Fibroblast of the aortic adventitia (primary cell): ENCODE measurements around the gene CALHM4. TPM values are rescaled to one million over a fixed set of nuclear protein-coding genes. Genes with fewer than 3 reads are reported as not detected.
A peak's percentile ranks its signal among the peaks of the same experiment; 100 is the strongest.

Experiments
- DNase-seq: peaks from one replicate; pipeline ENCODE4 v3.0.0-alpha.2; 2010; ENCODE audit warnings: low read depth
- H3K4me3 ChIP-seq: 2 replicates; pipeline ENCODE4 v1.5.1; 2011; ENCODE audit warnings: low read depth, mild to moderate bottlenecking, control low read depth, low read length, moderate library complexity
- total RNA-seq: library from RNA; depleted of rRNA; stranded (reverse); fragments of >200 nt; gene quantifications from 2 replicates; pipeline ENCODE4 v1.2.3, GENCODE V29; 2012; ENCODE audit warnings: low replicate concordance
- TF ChIP-seq, protein P1 (sequence below): IDR thresholded peaks from 2 replicates; pipeline ENCODE4 v1.5.1; 2011; ENCODE audit warnings: mild to moderate bottlenecking, low read length, control low read depth, inconsistent platforms; ENCODE audit not compliant: insufficient read depth

The CALHM4 gene
- total RNA-seq, 1 donor, result not detected

DNA sequence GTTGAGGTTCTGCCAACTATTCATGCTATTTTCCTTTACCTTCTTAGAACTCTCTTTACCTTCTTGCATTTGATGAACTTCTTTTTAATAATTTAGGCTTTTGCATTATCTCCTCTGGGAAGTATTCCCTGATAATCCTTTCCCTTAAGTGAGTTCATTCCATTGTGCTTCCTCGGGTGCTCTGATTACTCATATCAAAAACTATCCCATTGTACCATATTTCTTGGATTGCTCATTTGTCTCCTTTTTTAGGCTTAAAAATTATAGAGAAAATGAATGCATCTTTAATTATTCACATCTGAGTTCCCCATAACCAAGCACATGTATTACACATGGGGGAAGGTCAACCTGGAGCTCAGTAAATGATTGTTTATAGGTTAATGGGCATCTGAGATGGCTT lies 2.5 kb downstream of the CALHM4 start:
- no peak overlapping the region for H3K4me3 ChIP-seq
- peak; percentile 87 for DNase-seq
- TF ChIP-seq, protein P1, sequence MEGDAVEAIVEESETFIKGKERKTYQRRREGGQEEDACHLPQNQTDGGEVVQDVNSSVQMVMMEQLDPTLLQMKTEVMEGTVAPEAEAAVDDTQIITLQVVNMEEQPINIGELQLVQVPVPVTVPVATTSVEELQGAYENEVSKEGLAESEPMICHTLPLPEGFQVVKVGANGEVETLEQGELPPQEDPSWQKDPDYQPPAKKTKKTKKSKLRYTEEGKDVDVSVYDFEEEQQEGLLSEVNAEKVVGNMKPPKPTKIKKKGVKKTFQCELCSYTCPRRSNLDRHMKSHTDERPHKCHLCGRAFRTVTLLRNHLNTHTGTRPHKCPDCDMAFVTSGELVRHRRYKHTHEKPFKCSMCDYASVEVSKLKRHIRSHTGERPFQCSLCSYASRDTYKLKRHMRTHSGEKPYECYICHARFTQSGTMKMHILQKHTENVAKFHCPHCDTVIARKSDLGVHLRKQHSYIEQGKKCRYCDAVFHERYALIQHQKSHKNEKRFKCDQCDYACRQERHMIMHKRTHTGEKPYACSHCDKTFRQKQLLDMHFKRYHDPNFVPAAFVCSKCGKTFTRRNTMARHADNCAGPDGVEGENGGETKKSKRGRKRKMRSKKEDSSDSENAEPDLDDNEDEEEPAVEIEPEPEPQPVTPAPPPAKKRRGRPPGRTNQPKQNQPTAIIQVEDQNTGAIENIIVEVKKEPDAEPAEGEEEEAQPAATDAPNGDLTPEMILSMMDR, result no peak

DNA sequence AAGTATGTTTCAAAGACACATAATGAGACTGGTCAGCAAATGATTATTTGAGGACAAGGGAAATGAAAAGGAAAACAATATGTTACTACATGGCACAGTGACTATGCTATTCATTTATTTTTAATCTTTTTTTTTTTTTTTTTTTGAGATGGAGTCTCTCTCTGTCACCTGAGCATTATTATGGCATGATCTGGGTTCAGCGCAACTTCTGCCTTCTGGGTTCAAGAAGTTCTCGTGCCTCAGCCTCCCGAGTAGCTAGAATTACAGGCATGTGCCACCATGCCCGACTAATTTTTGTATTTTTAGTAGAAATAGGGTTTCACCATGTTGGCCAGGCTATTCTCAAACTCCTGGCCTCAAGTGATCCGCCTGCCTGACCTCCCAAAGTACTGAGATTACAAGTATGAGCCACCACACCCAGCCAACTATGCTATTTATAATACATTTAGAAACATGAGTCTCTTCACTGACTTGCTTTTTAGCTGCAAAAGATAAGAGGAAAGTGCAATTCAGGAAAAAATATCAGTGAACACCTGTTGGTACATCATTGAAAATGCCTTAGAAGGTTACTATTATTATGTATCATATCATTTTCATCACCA lies 3.4 kb downstream of the CALHM4 start:
- DNase-seq, result peak; percentile 43
- no peak overlapping the region for H3K4me3 ChIP-seq
- TF ChIP-seq, protein P1, result no peak

DNA sequence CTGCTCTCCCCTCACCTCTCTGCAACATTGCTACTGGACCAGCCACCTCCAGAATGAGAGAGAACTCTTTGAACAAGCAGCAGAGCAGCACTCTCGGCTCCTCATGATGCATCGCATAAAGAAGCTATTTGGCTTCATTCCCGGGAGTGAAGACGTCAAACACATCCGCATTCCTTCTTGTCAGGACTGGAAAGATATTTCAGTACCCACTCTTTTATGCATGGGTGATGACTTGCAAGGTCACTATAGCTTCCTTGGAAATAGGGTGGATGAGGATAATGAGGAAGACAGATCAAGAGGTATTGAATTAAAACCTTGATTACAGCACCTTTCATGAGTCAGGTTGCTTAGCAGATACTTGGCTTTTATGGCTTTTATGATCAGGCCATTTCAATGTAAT lies 4.3 kb downstream of the CALHM4 start:
- TF ChIP-seq, protein P1, result no peak
- peak; percentile 95 for DNase-seq
- no peak overlapping the region for H3K4me3 ChIP-seq

DNA sequence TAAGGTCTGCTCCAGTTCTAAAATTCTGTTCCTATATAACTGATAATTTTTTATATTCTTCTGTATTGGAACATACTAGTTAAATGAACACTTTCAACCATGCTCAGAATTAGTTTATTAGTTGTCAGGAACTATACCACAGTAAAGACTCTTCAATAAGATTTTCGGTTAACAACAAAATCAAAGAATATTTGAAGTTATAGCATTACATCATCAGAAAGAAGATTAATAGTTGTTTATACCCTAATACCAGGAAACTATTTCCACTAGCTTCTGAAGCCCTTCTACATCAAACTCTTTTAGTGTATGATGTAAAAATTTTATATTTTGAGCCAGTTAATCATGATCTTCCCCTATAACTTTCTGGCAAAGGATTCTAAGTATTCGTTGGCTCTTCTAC lies 6.6 kb downstream of the CALHM4 start:
- H3K4me3 ChIP-seq, result no peak overlapping the region
- DNase-seq, result no peak
- TF ChIP-seq, protein P1, result no peak

DNA sequence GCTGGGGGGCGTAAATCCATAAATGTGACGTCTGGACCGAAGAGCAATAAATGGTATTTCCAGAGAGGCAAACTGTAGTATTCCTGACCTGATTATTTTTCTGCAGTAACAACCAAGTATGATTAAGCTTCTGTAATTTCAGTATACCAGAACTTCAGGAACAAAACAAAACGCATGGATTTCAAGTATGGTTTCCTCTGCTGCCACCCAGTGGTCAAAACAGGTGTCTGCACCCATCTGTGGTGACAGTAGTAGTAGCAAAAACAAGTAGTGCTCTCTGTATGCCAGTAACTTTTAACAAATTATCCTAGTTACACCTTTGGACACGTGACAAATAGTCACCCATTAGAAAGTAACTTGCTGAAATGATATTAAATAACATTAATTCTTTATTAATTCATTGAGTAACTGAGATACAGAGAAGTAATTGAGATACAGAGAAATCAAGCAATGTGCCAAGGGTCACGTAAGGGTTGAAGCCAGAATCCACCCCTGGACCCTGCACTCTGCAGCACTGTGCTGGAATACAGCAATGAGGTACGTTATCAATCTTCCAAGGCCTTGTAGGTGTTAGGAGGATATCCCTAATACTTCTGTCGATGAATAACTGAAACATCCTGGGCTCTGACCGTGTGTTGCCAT lies 7.9 kb downstream of the CALHM4 start:
- peak; percentile 86 for DNase-seq
- TF ChIP-seq, protein P1, result peak; percentile 93
- H3K4me3 ChIP-seq, result no peak overlapping the region

DNA sequence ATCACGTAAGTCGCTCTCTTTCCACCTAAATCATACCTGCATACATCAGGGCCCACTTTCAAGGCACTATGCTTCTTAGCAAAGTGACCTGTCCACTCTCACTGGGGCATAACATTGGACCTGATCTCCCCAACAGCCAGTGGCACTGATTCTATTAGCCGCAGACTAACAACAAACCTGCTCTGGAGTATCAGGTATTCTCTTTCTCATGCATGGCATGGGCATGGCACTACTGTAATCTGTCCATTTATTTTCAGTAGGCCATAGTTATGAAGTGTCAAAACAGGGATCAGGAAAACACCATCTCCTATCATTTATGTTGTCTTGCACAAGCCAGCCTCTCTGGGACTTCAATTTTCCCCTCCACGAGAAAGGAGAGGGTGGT lies 8.5 kb downstream of the CALHM4 start:
- TF ChIP-seq, protein P1, result no peak

More for the DNA sequence above, 8.5 kb downstream of the CALHM4 start:
- H3K4me3 ChIP-seq, result no peak overlapping the region
- DNase-seq, result no peak
